Activated CD8-positive, alpha-beta memory T cell treated with anti-CD3 and anti-CD28 coated beads, Interleukin-2, amount 50 U/mL, for 48 hours (primary cell): ENCODE data around the gene INCENP.
A peak's percentile ranks its signal among the peaks of the same experiment; 100 is the strongest.

Source experiments
- DNase-seq: peaks from one replicate; pipeline ENCODE4 v3.0.0-alpha.2; 2020

Gene INCENP

DNA sequence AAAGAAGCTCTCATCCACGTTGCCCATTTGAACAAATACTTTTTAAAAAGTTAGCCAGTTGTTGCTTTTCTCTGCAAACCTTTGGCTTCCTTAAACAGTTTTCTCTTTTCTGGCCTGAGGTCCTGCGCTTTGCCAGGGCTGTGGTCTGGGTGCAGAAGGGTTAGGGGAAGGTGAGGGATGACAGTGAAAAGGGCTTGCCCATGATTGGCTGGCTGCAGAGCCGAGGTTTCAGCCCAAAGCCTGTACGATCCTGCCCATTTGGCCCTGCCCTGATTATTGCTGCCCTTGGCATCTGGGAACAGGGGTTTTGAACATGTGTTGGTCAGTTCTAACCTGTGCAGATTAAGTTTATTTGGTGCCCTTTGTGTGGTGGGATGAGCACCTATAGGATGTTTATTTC is 1.5 kb downstream of the INCENP start:
- DNase-seq: no peak

DNA sequence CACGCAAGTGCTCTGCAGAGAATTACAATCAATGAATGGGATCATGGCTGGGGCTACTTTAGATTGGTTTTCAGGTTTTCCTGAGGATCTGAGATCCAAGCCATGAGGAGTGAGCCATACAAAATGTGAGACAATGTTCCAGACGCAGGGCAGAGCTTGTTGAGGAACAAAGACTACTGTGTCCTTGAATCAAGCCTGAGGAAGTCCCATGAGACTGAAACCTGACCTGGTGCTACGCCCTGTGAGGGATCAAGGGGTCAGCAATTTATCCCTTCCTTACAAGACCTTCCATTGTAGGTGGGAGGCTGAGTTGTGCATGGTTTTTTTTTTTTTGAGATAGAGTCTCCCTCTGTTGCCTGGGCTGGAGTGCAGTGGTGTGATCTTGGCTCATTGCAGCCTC is 2.1 kb downstream of the INCENP start:
- DNase-seq: no peak

DNA sequence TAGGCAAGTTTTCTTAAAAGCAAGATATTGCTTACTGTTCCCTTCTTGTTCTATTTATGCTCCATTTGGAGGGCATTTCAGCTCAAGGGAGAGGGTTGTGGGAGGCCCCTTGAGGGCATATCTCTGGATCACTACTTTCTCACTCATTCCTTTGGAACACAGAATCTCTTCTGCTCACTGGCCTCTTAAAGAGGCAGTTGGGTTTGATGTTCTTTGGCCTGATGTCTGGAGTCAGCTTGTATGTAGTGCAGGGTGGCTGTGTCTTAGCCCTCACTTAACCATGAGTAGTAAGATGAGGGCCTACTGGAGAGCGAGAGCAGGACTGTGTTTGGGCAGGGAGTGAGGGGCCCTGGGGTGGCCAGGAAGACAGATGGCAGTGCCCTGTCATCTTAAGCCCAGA is 3.6 kb downstream of the INCENP start:
- DNase-seq: no peak

DNA sequence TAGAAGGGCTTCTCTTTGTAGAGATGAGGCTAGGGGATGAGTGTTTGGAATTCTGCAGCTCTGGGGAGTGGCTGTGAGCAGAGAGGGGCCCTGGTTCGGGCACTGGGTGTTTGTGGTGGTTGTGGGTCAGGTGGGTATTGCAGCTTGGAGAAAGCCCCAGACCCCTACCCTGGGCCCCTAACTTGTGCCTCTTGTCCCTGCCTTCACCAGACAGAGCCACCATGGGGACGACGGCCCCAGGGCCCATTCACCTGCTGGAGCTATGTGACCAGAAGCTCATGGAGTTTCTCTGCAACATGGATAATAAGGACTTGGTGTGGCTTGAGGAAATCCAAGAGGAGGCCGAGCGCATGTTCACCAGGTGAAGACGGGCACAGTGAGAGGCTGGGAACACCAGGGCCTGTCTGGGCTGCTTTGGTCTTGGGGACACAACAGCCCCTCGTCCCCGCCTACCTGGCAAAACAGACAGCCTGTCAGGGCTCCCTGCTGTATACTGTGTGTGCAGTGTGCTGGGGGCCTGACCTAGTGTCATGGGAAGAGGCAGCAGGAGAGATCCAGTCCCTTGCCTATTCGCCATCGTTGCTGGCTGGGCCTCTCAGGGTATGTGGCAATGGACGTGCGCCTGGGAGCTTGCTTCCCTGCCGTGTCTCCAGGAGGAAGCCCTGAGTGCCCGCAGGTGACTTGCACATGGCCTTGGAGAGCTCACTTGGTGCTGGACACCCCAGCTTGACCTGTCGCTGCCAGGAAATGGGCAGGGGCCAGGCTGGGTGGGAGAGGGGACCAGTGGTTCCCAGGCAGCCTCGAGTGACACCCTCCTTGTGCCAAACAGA is 4.3 kb downstream of the INCENP start:
- DNase-seq: no peak

DNA sequence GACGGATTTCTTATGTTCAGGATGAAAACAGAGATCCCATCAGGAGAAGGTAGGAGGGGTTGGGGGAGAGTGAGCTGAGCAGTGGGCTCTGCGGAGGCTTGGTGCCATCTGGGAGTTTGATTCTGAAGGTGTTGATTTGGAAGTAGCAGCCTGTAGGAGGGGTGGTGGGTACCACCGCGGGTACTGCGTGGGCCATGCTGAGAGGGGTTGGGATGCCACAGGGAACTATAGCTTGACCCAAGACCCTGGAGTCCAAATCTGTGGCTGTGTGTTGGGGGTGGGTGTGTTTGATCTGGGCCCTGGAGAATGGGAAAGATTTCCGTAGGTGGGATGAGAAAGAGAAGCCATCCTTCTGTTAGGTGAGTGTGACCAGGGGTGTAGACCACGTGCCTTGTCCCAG is 5.0 kb downstream of the INCENP start:
- DNase-seq: no peak

DNA sequence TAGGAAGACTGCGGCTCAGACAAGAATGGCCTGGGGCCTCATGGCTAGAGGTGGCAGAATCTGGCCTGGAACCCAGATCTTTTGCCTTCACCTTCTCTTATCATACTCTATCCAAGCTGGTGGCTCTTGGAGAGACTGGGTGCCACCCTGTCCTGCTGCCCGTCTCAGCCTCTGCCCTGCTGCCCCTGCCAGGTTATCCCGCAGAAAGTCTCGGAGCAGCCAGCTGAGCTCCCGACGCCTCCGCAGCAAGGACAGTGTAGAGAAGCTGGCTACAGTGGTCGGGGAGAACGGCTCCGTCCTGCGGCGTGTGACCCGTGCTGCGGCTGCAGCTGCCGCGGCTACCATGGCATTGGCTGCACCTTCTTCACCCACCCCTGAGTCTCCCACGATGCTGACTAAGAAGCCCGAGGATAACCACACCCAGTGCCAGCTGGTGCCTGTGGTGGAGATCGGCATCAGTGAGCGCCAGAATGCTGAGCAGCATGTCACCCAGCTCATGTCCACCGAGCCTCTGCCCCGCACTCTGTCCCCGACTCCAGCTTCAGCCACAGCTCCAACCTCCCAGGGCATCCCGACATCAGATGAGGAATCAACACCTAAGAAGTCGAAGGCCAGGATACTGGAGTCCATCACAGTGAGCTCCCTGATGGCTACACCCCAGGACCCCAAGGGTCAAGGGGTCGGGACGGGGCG is 5.9 kb downstream of the INCENP start:
- peak; percentile 42 for DNase-seq

DNA sequence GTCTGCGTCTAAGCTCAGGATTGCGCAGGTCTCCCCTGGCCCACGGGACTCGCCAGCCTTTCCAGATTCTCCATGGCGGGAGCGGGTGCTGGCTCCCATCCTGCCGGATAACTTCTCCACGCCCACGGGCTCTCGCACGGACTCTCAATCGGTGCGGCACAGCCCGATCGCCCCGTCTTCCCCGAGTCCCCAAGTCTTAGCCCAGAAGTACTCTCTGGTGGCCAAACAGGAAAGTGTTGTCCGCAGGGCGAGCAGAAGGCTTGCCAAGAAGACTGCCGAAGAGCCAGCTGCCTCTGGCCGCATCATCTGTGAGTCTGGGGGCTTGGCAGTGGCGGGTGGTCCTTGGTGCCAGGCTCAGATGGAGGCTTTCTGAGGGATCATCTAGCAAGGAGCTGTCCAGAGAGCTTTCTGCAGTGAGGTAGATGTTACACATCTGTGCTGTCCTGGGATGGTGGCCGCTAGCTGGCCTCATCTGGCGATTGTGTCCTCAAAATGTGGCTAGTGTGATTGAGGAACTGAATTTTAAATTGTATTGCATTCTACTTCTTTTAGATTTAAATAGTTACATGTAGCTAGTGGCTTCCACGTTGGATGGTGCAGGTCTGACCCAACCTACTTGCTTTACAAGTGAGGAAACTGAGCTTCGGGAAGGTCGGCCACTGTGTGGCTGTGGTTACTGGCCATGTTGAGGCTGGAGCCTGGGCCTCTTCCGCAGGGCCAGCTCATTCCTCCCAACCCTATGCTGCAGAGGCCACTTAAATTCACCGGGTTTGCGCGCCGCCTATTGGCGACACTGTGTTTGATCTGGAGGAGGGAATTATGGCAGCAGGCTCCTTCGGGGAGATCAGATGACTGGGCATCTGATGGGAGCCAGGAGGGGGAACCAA is 6.7 kb downstream of the INCENP start:
- peak; percentile 15 for DNase-seq

DNA sequence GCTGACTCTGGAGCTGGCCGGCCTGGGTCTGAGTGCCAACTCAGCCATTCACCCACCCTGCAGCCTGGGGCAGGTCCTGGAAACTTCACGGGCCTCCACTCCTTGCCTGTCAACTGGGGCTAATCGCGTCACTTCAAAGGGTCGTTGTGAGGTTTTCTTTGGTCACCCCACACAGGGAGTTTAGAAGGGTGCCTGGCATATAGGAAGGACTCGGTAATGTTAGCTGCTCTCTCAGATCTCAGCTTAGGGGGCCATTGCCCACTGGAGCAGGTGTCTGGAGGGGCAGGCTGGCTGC is 7.3 kb downstream of the INCENP start:
- DNase-seq: peak; percentile 25

DNA sequence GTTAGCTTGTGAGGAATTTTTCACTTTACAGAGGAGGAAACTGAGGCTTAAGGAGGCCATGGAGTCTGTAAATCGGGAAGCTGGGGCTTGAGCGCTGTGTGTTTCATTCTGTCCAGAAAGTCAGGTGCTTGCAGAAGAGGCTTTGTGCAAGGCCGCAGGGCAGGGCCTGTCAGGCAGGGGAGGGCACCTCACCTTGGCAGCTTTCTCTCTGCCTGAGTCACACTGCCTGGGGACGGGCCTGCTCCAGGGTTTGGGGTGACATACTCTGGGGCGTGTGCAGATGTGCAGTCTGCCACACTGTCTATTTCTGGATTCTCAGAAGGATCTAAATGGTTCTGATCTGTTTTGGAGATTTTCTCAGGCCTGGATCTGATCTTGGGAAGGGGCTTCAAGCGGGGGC is 8.4 kb downstream of the INCENP start:
- DNase-seq: peak; percentile 45

DNA sequence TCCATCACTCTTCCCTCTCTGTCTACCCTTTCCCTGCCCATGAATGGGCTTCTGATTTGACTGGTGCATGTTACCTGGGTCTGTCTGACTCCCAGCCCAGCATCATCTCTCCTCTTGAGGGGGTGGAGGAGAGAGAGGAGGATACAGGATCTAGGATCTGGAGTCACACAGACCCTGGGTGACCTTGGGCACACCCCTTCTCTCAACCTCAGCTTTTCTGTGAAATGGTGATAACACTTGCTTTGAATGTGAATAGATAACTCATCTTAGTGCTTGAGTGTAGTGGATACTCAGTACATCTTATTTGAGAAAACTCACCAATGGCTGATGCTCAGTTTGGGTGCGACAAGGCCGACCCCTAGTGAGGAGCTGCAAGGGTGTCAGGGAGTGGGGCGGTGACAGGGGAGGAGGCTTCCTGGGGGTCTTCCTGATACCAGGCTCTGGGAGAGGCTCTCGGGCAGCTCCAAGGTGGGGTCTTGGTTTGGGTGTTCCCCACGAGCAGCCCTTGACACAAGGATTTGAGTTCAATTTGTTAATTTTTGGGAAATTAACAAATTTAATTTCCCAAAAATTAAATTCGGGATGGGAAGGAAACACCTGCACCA is 9.0 kb downstream of the INCENP start:
- peak; percentile 26 for DNase-seq

DNA sequence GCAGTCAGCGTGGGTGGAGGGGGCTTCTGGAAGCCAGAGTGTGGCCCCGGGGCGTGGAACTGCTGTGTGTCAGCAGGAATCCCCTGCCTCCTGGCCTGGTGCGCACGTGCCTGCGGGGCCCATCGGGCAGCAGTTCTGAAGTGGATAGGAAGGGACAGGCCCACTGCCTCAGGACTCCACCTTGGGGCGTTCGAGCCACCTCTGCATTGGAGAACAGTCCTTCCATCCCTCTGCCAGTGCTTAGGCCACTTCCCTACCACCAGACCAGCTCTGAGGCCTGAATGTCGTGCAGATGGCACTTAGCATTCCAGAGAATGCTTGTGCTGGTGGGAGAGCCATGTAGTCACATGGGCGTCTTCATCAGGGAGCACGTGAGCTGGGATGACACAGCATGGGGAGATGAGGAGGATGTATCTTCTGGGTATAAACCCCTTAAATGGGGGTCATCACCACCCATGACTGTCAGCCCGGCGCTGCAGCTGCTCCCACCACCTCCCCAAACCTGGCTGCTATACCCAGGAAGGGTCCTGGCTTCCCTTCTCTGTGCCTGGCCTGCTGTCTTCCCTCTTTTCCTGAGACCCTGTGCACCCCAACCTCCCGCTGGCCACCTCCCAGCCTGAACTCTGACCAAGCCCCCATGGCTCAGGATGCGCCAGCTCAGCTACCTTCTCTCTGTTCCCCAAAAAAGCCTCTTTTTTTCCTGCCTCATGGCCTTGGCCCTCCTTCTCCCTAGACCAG is 9.7 kb downstream of the INCENP start:
- DNase-seq: peak; percentile 48

DNA sequence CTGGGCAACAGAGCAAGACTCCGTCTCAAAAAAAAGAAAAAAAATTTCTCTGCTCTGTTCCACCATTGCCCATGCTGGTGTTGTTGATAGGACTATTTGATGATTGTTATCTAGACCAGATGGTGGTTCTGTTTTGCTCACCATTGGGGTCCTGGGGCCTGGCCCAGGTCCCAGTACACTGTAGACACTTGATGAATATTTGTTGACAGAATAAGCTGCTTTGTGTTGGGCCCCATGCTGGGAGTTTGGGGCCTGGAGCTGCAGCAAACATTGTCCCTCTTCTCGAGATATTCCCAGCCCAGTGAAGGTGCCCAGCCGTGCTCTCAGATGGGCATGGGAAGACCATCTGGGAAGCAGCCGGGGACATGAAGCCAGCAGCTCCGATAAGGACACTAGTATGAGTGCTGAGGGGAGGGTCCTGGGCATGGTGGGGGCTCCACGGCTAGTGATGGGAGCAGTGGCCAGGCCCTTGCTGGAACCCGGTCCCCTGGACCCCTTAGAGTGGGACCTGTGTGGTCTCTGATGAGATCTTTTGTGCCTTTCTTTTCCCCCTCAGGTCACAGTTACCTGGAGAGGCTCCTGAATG is 13.6 kb downstream of the INCENP start:
- peak; percentile 30 for DNase-seq

DNA sequence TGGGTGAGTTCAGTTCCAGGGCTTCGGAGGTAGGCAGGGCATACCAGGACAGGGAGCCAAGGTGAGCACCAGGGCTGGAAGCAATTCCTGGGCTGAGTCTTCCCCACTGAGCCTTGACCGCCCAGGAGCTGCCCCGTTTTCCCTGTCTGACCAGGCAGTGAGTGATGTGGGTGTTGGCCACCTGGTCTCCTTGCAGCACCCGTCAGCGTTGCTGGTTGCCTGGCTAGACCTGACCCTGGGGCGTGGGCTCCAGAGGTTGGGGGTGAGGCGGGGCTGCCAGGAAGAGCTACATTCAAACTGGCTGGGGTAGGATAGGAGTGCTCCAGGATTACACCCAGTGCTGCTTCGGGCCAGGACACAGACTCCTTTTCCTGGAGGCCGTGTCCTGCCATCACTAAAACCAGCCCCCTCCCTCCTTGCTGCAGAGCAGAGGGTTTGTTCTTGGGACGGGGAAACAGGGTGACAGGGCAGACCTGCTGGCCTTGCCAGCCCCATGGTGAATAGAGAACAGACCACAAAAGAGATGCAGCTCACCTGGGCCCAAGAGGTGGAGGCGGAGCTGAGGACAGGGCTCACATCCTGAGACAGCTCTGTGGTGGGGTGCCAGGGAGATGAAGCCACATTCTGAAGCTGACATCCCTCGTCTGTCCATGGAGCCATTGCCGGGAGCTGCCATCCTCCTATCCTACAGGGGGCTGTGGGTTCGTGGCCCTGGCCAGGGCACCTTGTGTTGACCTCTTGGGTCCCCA is 14.2 kb downstream of the INCENP start:
- DNase-seq: no peak

DNA sequence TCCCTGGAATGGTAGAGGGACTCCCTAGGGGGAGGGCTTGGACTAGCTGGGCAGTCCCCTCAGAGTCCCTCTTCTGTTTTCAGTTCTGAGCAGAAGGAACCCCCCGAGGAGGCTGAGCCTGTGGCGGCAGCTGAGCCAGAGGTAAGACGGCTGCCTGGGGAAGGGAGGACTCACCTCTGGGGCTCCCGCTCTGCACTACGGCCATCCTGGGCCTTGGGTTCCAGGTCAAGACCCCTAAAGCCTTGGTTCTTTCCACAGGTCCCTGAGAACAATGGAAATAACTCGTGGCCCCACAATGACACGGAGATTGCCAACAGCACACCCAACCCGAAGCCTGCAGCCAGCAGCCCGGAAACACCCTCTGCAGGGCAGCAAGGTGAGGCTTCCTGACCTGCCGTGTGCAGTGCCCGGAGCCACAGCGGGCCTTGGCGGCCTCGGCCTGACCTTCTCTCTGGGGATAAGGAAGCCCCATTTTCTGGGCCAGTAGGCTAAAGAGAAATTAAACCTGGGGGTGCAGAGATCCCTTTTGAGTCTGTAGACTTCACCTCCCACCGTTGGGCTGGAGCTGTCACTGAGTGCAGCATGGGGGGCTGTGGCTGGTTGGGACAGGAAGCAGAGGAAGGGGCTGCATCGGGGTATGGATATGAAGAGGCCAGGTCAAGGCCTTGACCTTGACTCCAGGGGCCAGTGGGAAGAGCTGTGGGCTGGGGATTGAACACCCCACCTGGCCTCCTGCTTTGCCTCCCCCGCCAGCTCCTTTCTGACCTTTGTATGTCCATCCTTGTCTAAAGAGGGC is 15.0 kb downstream of the INCENP start:
- DNase-seq: peak; percentile 42

DNA sequence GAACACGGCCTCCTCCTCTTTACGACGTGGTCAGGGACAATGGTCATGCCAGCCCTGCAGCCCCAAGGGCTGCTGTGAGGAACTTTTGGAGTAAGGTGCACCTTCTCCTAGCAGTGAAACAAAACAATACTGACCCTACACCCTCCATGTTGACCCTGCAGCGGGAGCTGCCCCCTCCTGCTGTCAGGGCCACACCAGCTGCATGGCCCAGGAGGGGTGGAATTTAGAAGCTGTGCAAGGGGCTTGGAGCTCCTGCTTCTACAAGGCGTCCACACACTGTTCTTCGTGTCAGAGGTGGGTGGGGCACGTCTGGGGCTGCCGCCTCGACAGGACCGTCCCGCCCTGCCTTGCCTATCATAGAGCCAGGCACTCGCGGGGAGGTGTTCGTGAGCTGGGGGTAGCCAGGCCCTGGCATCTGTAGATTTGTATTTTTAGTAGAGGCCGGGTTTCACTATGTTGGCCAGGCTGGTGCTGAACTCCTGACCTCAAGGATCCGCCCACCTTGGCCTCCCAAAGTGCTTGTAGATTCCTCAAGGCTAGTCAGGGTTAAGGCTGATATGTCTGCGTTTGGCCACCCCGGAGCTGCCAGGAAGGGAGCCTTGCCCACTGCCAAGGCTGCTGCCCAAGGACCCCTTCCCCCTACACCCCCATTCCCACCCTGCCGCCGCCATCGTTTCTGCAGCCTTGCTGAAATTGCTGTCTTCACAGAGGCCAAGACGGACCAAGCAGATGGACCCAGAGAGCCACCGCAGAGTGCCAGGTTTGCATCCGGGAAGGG is 15.9 kb downstream of the INCENP start:
- DNase-seq: no peak

DNA sequence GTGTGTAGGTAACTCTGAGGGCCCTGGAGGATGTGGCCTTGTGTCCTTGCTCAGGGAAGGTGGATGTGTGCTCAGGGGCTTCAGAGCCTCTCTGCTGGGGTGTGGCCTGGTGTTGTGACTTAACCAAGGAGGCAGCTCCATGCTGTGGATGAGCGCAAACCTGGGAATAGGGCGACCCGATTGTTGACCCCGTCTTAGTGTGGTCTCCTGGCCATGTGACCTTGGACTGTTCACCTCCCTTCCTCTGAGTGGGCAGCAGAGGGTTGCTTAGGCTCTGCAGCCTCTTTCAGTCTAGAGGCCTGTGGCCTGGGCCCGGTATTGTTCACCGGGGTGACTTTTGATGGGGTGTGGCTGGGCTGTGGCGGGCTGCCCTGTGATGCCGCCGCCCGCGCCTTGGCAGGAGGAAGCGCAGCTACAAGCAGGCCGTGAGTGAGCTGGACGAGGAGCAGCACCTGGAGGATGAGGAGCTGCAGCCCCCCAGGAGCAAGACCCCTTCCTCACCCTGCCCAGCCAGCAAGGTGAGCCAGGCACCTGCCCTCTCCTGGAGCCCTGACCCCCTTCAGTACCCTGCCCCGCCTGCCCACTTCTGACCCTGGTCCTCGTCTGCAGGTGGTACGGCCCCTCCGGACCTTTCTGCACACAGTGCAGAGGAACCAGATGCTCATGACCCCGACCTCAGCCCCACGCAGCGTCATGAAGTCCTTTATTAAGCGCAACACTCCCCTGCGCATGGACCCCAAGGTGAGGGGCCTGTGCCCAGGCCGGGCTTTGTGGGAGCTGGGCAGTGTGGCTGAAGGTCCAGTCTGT is 16.7 kb downstream of the INCENP start:
- peak; percentile 37 for DNase-seq

DNA sequence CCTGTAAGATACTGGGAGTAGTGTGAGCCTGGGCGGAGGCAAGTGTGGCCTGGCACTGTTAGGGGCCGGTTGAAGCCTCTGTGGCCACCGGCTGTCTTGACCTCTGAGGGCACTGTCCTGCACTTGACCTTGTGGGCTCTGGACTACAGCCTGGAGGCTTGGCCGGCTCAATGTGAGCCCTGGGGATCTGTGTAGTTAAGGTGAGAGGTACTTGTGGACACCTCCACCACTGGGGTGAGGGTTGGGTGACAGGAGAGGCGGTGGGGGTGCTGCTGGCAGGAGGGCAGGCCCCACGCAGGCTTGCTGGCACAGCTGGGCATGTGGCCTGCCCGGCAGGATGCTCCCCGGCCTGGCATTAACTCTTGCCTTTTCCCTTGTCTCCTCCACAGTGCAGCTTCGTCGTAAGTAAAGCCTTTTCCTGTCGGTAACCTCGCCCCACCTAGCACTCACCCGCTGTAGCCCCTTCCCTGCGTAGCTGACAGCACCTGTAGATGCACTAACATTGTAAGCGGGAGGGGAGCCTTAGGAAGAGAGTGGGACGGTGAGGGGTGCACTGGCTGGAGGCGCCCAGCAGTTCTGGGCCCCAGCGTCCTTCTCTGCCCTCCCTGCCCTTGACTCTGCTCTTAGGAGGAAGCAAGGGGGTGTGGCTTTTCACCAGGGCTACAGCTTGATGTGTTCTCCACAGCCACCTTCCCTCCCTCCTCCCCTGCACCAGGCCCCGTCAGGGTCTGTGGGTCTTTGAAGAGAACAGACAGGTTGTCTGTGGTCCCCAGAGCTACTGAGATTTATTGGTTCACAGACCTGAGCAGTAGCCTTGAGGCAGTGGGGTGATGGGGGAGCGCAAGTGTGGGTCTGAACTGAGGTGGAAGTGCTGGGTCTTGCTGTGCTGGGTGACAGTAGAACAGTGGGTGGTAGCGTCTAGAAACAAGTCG is 17.6 kb downstream of the INCENP start:
- DNase-seq: peak; percentile 44

DNA sequence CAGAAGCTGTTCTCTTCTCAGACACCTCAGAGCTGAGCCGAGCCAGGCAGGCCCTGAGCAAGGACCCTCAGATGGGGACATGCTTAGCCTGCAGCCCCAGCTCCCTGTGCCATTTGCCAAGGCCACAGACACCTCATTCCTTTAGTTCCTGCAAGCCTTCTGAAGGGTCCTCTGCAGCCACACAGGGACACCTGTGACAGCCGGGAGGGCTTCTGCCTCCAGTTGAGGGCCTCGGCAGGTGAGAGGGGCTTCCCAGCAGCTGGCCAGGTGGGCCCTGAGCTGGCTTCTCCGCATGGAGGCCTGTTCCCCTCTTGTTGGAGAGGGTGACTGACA is 18.2 kb downstream of the INCENP start:
- peak; percentile 37 for DNase-seq
